Transverse colon (tissue), 4 donors: Measurements from ENCODE around the gene SLC37A1. TPM values are rescaled to one million over a fixed set of nuclear protein-coding genes. Genes with fewer than 3 reads are reported as not detected.

Experiments
- DNase-seq: peaks from one replicate; pipeline ENCODE4 v3.0.0-alpha.2; 2019
- H3K27ac ChIP-seq, 4 donors: fragments of 200-600 bp; sonication (generic); 2 replicates each; pipeline ENCODE4 v1.5.1; 2016 to 2018; ENCODE audit warnings: inconsistent platforms in 4 of 4
- H3K27me3 ChIP-seq: fragments of 200-600 bp; sonication (generic); 2 replicates; pipeline ENCODE4 v1.5.1; 2017; ENCODE audit warnings: inconsistent platforms
- H3K36me3 ChIP-seq, 4 donors: fragments of 200-600 bp; sonication (generic); 2 replicates each; pipeline ENCODE4 v1.5.1; 2017 to 2019; ENCODE audit warnings: inconsistent platforms in 4 of 4
- H3K4me1 ChIP-seq, 4 donors: fragments of 200-600 bp; sonication (generic); 2 replicates each; pipeline ENCODE4 v1.5.1; 2017 to 2020; ENCODE audit warnings: inconsistent platforms in 4 of 4
- H3K4me3 ChIP-seq, 4 donors: fragments of 200-600 bp; sonication (generic); 1 replicate in 1 of 4; 2 replicates in 3 of 4; pipeline versions ENCODE4 v1.5.1 to v1.6.1; 2017 to 2019; ENCODE audit warnings: inconsistent platforms in 4 of 4
- H3K9me3 ChIP-seq, 2 donors: fragments of 200-600 bp; sonication (generic); 2 replicates each; pipeline ENCODE4 v1.5.1; 2017 to 2019; ENCODE audit warnings: inconsistent platforms in 2 of 2
- CTCF ChIP-seq, 5 experiments: fragments of 200-600 bp in 3 of 5; fragments of 450-650 bp in 2 of 5; sonication (generic) in 3 of 5; IDR thresholded peaks; 1 replicate in 2 of 5; 2 replicates in 3 of 5; pipeline ENCODE4 v1.5.1; 2016 to 2017; ENCODE audit warnings: antibody characterized with exemption in 5 of 5, inconsistent platforms in 3 of 5, mild to moderate bottlenecking in 2 of 5, moderate library complexity in 1 of 5
- EP300 ChIP-seq: sonication (generic); formaldehyde crosslinking; IDR thresholded peaks from one replicate; pipeline ENCODE4 v1.6.1; 2017; ENCODE audit warnings: antibody characterized with exemption, low read depth
- POLR2A ChIP-seq: fragments of 450-650 bp; IDR thresholded peaks from one replicate; pipeline ENCODE4 v1.6.1; 2016; ENCODE audit warnings: antibody characterized with exemption, mild to moderate bottlenecking, moderate library complexity
- POLR2AphosphoS5 ChIP-seq, 3 donors: sonication (generic); formaldehyde crosslinking; IDR thresholded peaks; one replicate each; pipeline ENCODE4 v1.6.1; 2016; ENCODE audit warnings: antibody characterized with exemption in 3 of 3
- WGBS, 2 donors: methylation state at CpG; one replicate each; pipeline ENCODE4 v1.1.5; 2018; ENCODE audit warnings: low coverage in 1 of 2; 5-methylcytosine and 5-hydroxymethylcytosine counted together
- in situ Hi-C, 4 donors: fragments of 200-750 bp; cut with MboI; loops; one replicate each; pipeline versions ENCODE4 v1.15.0 to v1.15.1; 2017; ENCODE audit warnings: low sequenced_read_pairs in 3 of 4, low pct_ligation_motif_present in 1 of 4, low pct_unique_long_range_greater_than_20kb in 1 of 4
- intact Hi-C: fragments of 100-400 bp; cut with DNase I; formaldehyde crosslinking; loops from one replicate; pipeline ENCODE4 v1.15.1; 2023; ENCODE audit warnings: low total_unique reads
- total RNA-seq, 4 donors: library from RNA; depleted of rRNA; stranded (reverse); fragments of >200 nt; gene quantifications; one replicate each; pipeline ENCODE4 v1.1.0, GENCODE V29; 2016

The SLC37A1 gene
- total RNA-seq, 4 donors from 2014 or later = 80.8 to 139 (median 117) TPM

GRCh38 chr21:42592156-42592820 is 78.6 kb downstream of the SLC37A1 start:
- intact Hi-C loops = loop anchor here (5.0 kb wide), 1 partner anchor 225 kb away; no protein-coding TSS in a partner anchor
- in situ Hi-C loops = loop anchor here (10.0 to 25.0 kb wide), 3 partner anchors 170 to 233 kb away; no protein-coding TSS in a partner anchor

DNA sequence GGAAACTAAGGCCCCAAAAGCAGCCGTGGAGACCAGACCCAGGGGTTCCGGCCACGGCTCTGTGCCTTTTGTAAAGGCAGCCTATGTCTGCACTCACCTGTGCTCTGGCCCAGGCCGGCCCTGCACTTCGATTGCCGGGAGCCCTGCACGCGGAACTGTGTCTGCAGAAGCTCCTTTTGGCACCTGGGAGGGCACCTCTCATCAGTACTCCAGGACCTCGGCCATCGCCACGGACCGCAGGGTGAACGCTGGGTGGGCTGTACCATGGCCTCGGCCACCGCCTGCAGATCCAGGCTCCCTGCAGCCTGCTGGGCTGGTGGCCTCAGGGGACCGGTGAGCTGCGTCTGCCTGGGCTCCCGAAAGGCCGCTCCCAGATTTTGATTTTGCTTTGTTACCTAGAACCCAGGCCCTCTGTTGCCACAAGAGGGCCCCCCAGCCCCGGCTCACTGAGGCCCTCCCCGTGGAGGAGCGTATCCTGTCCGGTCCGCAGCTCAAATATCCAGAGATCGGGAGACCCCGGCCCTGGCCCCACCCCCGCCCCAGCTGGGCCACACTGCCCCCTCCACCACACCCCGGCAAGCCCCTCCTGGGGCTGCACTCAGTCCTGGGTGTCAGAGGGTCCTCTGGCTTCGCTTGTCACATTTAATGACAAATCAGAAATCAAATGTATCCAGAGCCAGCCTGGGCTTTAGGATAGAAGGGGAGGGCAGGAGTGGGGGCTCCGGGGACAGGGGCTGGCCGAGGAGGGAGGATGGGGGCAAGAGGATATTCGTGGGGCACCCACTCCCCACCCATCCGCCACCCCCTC is 79.6 kb downstream of the SLC37A1 start:
- intact Hi-C loops (loop anchor here (5.0 kb wide), 1 partner anchor 224 kb away; no protein-coding TSS in a partner anchor), in situ Hi-C loops (loop anchor here (10.0 to 25.0 kb wide), 3 partner anchors 169 to 232 kb away; no protein-coding TSS in a partner anchor)
- 21% methylated on average over 32 of the region's 33 CpGs; no CpG with 5 or more reads in 1 of the 2 donors for WGBS, 2 donors
- H3K4me3 ChIP-seq = peak overlapping the region in 1 of 4 donors; percentile 32
- H3K27ac ChIP-seq = no peak overlapping the region
- no peaks in the 10 kb centered on the region for H3K36me3 ChIP-seq
- peaks cover 0 to 9% (median 8%) of the 10 kb centered on the region in 4 donors for H3K4me1 ChIP-seq
- no peaks in the 10 kb centered on the region for H3K9me3 ChIP-seq
- TF ChIP-seq POLR2AphosphoS5 (IDR thresholded peaks at IDR 0.05) = no peak
- no peak for TF ChIP-seq POLR2A
- peak; percentile 72 to 86 (median 77) for TF ChIP-seq CTCF (IDR thresholded peaks at IDR 0.05)
- TF ChIP-seq EP300 = no peak
- H3K27me3 ChIP-seq = no peaks in the 10 kb centered on the region
- peak; percentile 85 for DNase-seq

More at GRCh38 chr21:42592156-42592820, 78.6 kb downstream of the SLC37A1 start:
- Histone ChIP-seq H3K9me3 (no peaks in the 10 kb centered on the region), H3K4me1 (peaks cover 0 to 9% (median 8%) of the 10 kb centered on the region in 4 donors), H3K4me3 (no peak overlapping the region), H3K36me3 (no peaks in the 10 kb centered on the region), H3K27me3 (no peaks in the 10 kb centered on the region), H3K27ac (no peak overlapping the region)
- TF ChIP-seq POLR2AphosphoS5 (IDR thresholded peaks at IDR 0.05) (no peak), POLR2A (no peak), EP300 (no peak)
- DNase-seq = no peak
- WGBS, 2 donors = 89 to 92% methylated on average over 3 to 19 of the region's 19 CpGs

- TF ChIP-seq POLR2AphosphoS5 (IDR thresholded peaks at IDR 0.05) (no peak), EP300 (no peak), POLR2A (no peak), CTCF (IDR thresholded peaks at IDR 0.05) (no peak)
- Histone ChIP-seq H3K4me3 (no peak overlapping the region), H3K27me3 (no peaks in the 10 kb centered on the region), H3K4me1 (peaks cover 0 to 9% (median 8%) of the 10 kb centered on the region in 4 donors), H3K27ac (no peak overlapping the region), H3K36me3 (no peaks in the 10 kb centered on the region), H3K9me3 (no peaks in the 10 kb centered on the region)
- WGBS, 2 donors = 50 to 80% methylated on average over 7 to 17 of the region's 17 CpGs
- intact Hi-C loops = loop anchor here (5.0 kb wide), 1 partner anchor 223 kb away; no protein-coding TSS in a partner anchor
- DNase-seq = no peak
- in situ Hi-C loops = loop anchor here (10.0 to 25.0 kb wide), 3 partner anchors 168 to 230 kb away; no protein-coding TSS in a partner anchor
These were observed 81.1 kb downstream of the SLC37A1 start for GRCh38 chr21:42594616-42595282.

GRCh38 chr21:42595283-42596187 is 81.9 kb downstream of the SLC37A1 start:
- in situ Hi-C loops (loop anchor here (10.0 to 25.0 kb wide), 3 partner anchors 167 to 229 kb away; no protein-coding TSS in a partner anchor), intact Hi-C loops (no loop called here)
- H3K27me3 ChIP-seq = no peaks in the 10 kb centered on the region
- H3K4me1 ChIP-seq = peaks cover 0 to 9% (median 8%) of the 10 kb centered on the region in 4 donors
- H3K36me3 ChIP-seq = no peaks in the 10 kb centered on the region
- no peaks in the 10 kb centered on the region for H3K9me3 ChIP-seq
- H3K27ac ChIP-seq = no peak overlapping the region
- H3K4me3 ChIP-seq = no peak overlapping the region
- WGBS, 2 donors = 86% methylated on average over 21 of the region's 25 CpGs; no CpG with 5 or more reads in 1 of the 2 donors
- no peak for DNase-seq
- TF ChIP-seq EP300 (no peak), POLR2A (no peak), POLR2AphosphoS5 (IDR thresholded peaks at IDR 0.05) (no peak), CTCF (IDR thresholded peaks at IDR 0.05) (no peak)
